Kidney (tissue), 14 donors: ENCODE data around the gene TMEM59. TPM values are rescaled to one million over a fixed set of nuclear protein-coding genes. Genes with fewer than 3 reads are reported as not detected.

Experiments
- DNase-seq, 5 donors: peaks; one replicate each; pipeline ENCODE4 v3.0.0-alpha.2; 2013 to 2020
- FAIRE-seq: peaks from 2 replicates; lab custom pipeline; 2012; peaks lifted over from hg19 to GRCh38; lab: Jason Lieb, UNC
- H3K27ac ChIP-seq, 2 donors: one replicate each; pipeline ENCODE4 v1.7.0; 2013; ENCODE audit warnings: low read depth in 2 of 2, low read length in 2 of 2, inconsistent platforms in 1 of 2
- H3K27me3 ChIP-seq: one replicate; pipeline ENCODE4 v1.7.1; 2013; ENCODE audit warnings: low read length, inconsistent platforms; ENCODE audit not compliant: control insufficient read depth, insufficient read depth
- H3K36me3 ChIP-seq, 3 donors: one replicate each; pipeline versions ENCODE4 v1.7.0 to v1.7.1; 2013; ENCODE audit warnings: low read length in 3 of 3, control low read depth in 1 of 3, inconsistent platforms in 1 of 3; ENCODE audit not compliant: insufficient read depth in 3 of 3, control insufficient read depth in 2 of 3
- H3K4me1 ChIP-seq, 3 donors: one replicate each; pipeline versions ENCODE4 v1.7.0 to v1.7.1; 2013; ENCODE audit warnings: low read length in 3 of 3, inconsistent platforms in 1 of 3, low read depth in 1 of 3; ENCODE audit not compliant: control insufficient read depth in 2 of 3, insufficient read depth in 2 of 3
- H3K4me3 ChIP-seq, 3 donors: one replicate each; pipeline versions ENCODE4 v1.7.0 to v1.8.1; 2013; ENCODE audit warnings: low read length in 3 of 3, control low read depth in 1 of 3, inconsistent platforms in 1 of 3
- H3K9ac ChIP-seq, 3 donors: one replicate each; pipeline versions ENCODE4 v1.7.0 to v1.7.1; 2013; ENCODE audit warnings: low read length in 3 of 3, control low read depth in 1 of 3, inconsistent platforms in 1 of 3
- H3K9me3 ChIP-seq, 3 donors: one replicate each; pipeline versions ENCODE4 v1.7.0 to v1.7.1; 2013; ENCODE audit warnings: low read length in 3 of 3, control low read depth in 1 of 3, inconsistent platforms in 1 of 3; ENCODE audit not compliant: control insufficient read depth in 2 of 3, insufficient read depth in 1 of 3
- intact Hi-C: fragments of 100-400 bp; cut with DNase I; formaldehyde crosslinking; loops from one replicate; pipeline ENCODE4 v1.11.1; 2022
- polyA plus RNA-seq: library from polyadenylated mRNA; stranded (reverse); fragments of 350-450 nt; fragmentation: Illumina TruSeq; extraction: RNeasy Lipid Tissue Mini Kit (QIAGEN cat#74804); gene quantifications from one replicate; pipeline ENCODE4 v1.2.3, GENCODE V29; 2014; ENCODE audit warnings: low read depth, low replicate concordance; ENCODE audit not compliant: insufficient read depth
- total RNA-seq: library from RNA; stranded (reverse); fragmentation: NEBNext Ultra II Directional; extraction: Animal tissue kit (Norgen Biotek cat#: 25700); gene quantifications from one replicate; pipeline ENCODE4 v1.2.1, GENCODE V29; 2021
- TF ChIP-seq, protein P1 (sequence below): IDR thresholded peaks from 3 replicates; pipeline ENCODE4 v1.5.1; 2012; ENCODE audit warnings: mild to moderate bottlenecking, moderate library complexity, borderline replicate concordance; ENCODE audit not compliant: insufficient read depth; ENCODE audit errors: extremely low read depth
- donor health status: control.
- donor health status: control.
- donor health status: control.
- donor health status: control.
- donor health status: control.
- donor health status: DM: yes; HTN: yes; CAD: no.
- donor health status: Normal renal cell carcinoma (clear cell type).

The TMEM59 gene
- total and polyA plus RNA-seq, 2 donors from 2014 or later = 475 to 521 TPM

GRCh38 chr1:54016343-54017282, 36.4 kb downstream of the TMEM59 start:
- DNase-seq (peak in 1 of 5 donors; percentile 29), FAIRE-seq (no peak)
- no peak overlapping the region for H3K27ac ChIP-seq
- H3K36me3 ChIP-seq = no peaks in the 10 kb centered on the region
- no peak overlapping the region for H3K9ac ChIP-seq
- no peak overlapping the region for H3K4me3 ChIP-seq
- H3K27me3 ChIP-seq = no peaks in the 10 kb centered on the region
- no peaks in the 10 kb centered on the region for H3K4me1 ChIP-seq
- no peaks in the 10 kb centered on the region for H3K9me3 ChIP-seq
- TF ChIP-seq, protein P1, sequence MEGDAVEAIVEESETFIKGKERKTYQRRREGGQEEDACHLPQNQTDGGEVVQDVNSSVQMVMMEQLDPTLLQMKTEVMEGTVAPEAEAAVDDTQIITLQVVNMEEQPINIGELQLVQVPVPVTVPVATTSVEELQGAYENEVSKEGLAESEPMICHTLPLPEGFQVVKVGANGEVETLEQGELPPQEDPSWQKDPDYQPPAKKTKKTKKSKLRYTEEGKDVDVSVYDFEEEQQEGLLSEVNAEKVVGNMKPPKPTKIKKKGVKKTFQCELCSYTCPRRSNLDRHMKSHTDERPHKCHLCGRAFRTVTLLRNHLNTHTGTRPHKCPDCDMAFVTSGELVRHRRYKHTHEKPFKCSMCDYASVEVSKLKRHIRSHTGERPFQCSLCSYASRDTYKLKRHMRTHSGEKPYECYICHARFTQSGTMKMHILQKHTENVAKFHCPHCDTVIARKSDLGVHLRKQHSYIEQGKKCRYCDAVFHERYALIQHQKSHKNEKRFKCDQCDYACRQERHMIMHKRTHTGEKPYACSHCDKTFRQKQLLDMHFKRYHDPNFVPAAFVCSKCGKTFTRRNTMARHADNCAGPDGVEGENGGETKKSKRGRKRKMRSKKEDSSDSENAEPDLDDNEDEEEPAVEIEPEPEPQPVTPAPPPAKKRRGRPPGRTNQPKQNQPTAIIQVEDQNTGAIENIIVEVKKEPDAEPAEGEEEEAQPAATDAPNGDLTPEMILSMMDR = no peak
- intact Hi-C loops = no loop called here

DNA sequence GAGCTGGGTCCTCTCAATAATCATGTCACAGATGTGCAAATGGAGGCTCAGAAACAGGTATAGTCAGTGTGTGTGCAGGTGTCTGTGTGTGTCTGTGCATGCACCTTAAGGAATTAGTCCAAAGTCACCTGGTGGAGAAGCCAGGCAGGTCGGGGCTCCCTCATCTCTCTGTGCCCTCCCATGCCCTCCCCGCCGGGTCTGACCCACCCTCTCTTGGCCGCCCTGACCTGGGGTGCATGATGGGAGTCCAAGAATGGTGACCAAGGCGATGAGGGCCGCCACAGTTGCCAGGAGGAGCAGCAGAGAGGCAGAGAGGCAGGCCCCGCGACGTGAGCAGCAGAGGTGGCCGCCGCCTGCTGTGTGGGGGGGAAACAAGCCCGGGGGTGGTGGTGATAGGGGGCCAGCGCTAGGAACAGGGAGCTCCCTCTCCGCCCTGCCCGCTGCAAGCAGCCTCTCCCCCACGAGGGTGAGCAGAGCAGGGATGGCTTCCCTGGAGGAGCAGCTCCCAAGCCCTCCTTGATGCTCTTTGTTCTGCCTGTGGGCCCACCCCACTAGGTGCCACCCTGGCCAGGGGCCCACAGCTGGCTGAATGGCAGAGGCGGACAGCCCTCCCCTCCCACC, 38.9 kb downstream of the TMEM59 start:
- Histone ChIP-seq H3K9me3 (no peaks in the 10 kb centered on the region), H3K27me3 (no peaks in the 10 kb centered on the region), H3K36me3 (no peaks in the 10 kb centered on the region), H3K27ac (no peak overlapping the region), H3K4me1 (no peaks in the 10 kb centered on the region), H3K9ac (no peak overlapping the region), H3K4me3 (no peak overlapping the region)
- FAIRE-seq (no peak), DNase-seq (peak in 2 of 5 donors; percentile 12 to 52)
- intact Hi-C loops = no loop called here
- TF ChIP-seq, protein P1 = no peak

- no peaks in the 10 kb centered on the region for H3K9me3 ChIP-seq
- no peak for FAIRE-seq
- no peak for DNase-seq
- no peak overlapping the region for H3K9ac ChIP-seq
- intact Hi-C loops = no loop called here
- no peaks in the 10 kb centered on the region for H3K36me3 ChIP-seq
- H3K27ac ChIP-seq = no peak overlapping the region
- TF ChIP-seq, protein P1 = no peak
- H3K27me3 ChIP-seq = no peaks in the 10 kb centered on the region
- H3K4me1 ChIP-seq = no peaks in the 10 kb centered on the region
- H3K4me3 ChIP-seq = no peak overlapping the region
Observed at GRCh38 chr1:54013393-54014008, 39.5 kb downstream of the TMEM59 start.
